Stimulated activated CD8-positive, alpha-beta memory T cell treated with anti-CD3 and anti-CD28 coated beads, Interleukin-15, amount 100 ng/mL, for 1 hour (primary cell): ENCODE data around the gene ACTR6.
"Not testable (repeated sequence)": the region's sequence is repeated elsewhere in the genome, so short reads cannot be mapped to it uniquely, and the experiment has no call there.

Experiments
- DNase-seq: peaks from one replicate; pipeline ENCODE4 v3.0.0-alpha.2; 2020; ENCODE audit warnings: low read depth

Gene ACTR6

DNA sequence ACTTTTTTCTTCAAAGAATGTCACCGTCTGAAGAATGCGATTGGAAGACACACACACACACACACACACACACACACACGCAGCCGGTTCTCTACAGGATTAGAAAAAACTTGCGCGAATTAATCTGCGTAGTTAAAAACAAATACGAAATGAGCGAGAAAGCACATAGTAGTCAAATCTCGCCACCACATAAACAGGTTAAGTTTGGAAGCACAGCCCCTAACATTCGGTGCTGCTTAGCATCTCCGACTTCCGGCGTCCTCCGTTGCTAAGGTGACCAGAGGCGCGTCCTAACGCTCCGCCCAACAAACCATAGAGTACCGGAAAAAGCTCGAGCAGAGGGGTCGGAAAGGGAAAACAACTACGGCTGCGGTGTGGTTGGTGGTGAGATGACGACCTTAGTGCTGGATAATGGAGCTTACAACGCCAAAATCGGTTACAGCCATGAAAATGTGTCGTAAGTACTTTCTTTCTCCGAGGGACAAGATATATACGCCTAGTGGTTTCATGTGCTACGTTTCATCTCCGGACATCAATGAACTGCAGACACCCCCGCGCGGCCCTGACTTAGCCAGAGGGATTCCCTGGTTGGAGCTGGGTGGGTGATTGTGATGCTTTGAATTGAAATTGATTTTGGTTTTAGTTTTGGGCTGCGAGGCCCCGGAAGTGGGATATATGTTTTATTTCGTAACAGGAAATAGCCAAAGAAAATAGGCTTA is at the start of gene ACTR6:
Gene ACTR6 (plus strand): TSS at position 353 of the 719 bp plus-strand sequence. CDS start 37 bp downstream, at position 390.
- DNase-seq = peak; percentile 99

DNA sequence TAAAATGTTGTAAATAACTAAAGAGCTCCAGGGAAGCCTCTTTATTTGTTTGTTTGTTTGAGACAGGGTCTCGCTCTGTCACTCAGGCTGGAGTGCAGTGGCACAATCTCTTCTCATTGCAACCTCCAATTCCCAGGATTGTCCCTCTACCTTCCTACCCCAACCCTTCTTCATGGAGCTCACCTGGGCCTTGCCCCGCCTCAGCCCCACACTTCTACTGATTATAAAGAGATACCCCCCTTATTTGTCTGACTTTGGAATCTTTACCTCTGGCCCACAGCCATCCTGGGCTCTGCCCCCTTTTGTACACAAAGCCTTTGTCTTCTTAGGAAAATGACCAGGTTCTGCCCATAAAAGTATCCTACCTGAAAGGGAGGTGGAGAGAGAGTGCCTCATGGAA is 48.8 kb upstream of the ACTR6 start:
- DNase-seq = no peak

GRCh38 chr12:100153131-100153530 is 47.5 kb upstream of the ACTR6 start:
- DNase-seq = no peak

GRCh38 chr12:100154474-100155247 is 46.0 kb upstream of the ACTR6 start:
- DNase-seq = peak; percentile 65

DNA sequence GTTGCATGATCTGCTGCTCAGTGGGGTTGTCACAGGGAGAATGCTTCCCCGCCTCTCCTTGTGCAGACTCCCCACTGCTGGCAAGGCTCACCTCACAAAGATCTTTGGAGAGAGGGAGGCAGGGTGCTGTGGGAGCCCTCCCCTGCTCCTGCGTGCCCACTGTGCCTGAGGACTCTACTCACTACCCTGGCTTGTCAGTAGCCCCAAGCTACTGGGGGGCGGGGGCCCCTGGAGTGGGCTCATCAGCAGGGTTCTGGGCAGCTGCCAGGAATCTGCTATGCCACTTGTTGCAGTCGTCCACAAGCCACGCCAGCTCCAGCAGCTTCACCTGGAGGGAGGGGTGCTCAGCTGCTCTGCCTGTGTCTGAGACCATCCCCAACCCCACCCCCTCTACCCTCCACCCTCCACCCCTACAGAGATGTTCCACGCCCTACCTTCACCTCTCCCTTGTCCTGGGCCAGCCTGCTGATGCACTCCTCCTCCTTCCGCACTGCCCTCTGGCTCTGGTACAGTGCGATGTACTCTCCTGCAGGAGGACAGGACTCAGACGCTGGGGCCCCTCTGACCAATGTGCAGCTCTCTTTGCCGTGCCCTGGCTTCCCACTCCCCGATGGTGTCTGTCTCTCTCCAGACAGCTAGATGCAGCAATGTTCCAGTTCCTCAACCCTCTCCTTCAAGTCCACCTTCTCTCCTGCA is 43.7 kb upstream of the ACTR6 start:
- no peak for DNase-seq

GRCh38 chr12:100157427-100157821 is 43.2 kb upstream of the ACTR6 start:
- DNase-seq = no peak

- DNase-seq = no peak
Measured at GRCh38 chr12:100158535-100158934, 42.1 kb upstream of the ACTR6 start.

- no peak for DNase-seq
Measured at GRCh38 chr12:100159391-100160104, 41.1 kb upstream of the ACTR6 start.

- DNase-seq = peak; percentile 46
Measured at GRCh38 chr12:100163416-100164152, 37.0 kb upstream of the ACTR6 start.

- no peak for DNase-seq
Measured at GRCh38 chr12:100164153-100164704, 36.4 kb upstream of the ACTR6 start.

DNA sequence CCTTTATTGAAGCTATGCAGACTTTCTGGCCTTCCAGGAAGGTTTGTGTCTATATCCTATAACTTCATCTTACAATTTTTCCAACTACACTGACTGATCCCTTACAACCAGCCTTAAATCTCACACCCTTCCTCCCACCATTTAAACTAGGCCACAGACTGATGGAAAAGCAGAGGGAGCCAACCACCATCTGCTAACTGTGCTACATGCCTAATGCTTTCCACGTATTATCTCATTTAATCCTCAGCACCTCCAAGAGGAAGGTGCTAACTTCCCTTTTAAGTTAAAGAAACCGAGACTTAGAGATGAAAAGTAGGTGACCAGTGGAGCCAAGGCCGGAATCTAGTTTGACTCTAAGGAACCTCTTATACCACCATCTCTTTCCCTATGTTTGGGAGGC is 35.3 kb upstream of the ACTR6 start:
- DNase-seq = no peak

DNA sequence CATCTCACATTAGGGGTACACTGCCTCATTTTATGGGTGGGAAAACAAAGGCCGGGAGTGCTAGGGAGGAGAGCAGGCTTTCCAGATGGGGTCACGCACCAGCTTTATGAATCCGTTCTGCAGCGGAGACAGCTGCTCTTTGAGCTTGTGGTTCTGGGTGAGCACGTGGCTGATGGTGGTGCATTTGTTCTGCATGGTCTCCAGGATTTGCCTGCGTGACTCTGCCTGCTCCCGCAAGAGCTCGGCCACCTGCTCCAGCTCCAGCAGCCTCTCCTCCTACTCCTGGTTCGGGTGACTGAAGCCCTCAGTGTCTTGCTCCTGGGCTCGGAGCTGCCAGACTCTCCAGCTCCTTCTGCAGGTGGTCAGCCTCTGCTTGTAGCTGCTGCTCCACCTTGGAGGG is 34.4 kb upstream of the ACTR6 start:
- DNase-seq = no peak

DNA sequence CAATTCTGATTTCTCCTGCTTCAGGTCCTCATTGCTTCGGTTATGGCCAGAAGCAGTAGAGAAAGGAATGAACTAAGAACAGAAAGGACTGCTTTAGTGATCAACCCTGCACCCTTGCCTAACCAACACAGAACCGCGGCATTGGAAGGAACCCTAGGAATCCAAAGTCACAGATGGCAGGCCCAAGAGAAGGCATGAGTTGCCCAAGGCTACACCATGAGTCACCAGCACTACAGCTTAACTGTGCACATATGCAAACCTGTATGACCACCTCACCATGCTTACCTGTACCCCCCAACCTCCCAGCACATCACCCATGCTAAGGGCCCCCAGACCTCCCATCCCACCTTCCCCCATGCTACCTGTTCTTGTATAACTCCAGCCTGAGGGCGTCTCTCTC is 32.1 kb upstream of the ACTR6 start:
- no peak for DNase-seq

- no peak for DNase-seq
Measured at GRCh38 chr12:100169345-100169744, 31.3 kb upstream of the ACTR6 start.

- DNase-seq = no peak
Measured at GRCh38 chr12:100170313-100170858, 30.2 kb upstream of the ACTR6 start.

DNA sequence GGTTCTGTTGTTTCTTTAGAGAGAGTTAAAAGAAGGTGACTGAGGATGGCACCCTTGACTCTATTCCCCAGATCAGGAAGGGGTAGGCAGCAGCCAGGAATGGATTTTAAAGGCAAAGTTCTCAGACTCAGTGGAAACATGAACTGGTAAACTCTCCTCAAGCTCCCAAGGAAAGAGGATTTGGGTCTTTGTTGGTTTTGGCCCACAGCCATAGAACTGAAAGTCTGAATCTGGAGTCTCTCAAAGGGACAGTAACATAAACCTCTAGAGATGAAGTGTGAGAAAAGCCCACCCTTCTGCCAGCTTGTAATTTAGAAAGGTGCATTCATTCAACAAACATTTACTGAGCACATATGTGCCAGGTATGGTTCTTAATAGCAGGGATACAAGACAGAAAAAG is 29.4 kb upstream of the ACTR6 start:
- no peak for DNase-seq

GRCh38 chr12:100173111-100173510 is 27.5 kb upstream of the ACTR6 start:
- no peak for DNase-seq

GRCh38 chr12:100174495-100174894 is 26.1 kb upstream of the ACTR6 start:
- DNase-seq = no peak

- DNase-seq = not testable (repeated sequence)
Measured at GRCh38 chr12:100176493-100176892, 24.1 kb upstream of the ACTR6 start.

GRCh38 chr12:100179252-100179651 is 21.4 kb upstream of the ACTR6 start:
- no peak for DNase-seq
